GM19238 (cell line): Measurements from ENCODE around the gene TMEM69.
"Not testable (repeated sequence)": the region's sequence is repeated elsewhere in the genome, so short reads cannot be mapped to it uniquely, and the experiment has no call there.

Source experiments
- DNase-seq: peaks from one replicate; pipeline ENCODE4 v3.0.0; 2011; ENCODE audit warnings: low spot score; ENCODE audit not compliant: insufficient read length

TMEM69 gene

DNA sequence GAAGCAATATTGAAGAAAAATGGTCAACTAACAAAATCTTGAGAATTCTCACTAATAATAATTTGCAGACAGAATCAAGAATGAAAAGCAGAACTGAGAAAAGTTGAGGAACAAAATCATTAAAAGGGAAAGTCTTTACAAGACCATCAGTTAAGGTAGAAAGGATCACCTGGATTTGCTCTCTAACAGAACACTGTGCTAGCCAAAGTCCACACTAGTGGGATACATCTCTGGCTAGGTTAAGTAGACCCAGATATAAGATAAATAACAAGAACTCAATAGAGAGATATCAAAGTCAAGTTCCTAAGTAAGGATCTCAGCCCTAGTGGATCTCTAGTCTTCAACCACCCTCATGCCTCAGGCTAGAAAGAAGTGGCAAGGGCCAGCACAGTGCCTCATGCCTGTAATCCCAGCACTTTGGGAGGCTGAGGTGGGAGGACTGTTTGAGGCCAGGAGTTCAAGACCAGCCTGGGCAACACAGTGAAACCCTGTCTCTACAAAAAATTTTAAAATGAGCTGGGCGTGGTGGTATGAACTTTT lies 42.9 kb downstream of the TMEM69 start:
- no peak for DNase-seq

DNA sequence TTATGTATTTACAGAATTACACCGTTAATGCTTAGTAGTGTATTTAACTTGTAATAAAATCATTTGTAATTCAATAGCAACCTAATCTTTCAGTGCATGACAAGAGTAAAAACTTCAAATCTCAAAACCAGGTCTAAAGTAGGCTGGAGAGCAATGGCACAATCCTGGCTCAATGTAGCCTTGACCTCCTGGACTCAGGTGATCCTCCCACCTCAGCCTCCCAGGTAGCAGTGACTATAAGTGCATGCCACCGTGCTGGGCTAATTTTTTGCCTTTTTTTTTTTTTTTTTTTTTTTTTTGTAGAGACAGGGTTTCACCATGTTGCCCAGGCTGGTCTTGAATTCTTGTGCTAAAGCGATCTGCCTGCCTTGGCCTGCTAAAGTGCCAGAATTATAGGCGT lies 51.2 kb downstream of the TMEM69 start:
- DNase-seq, result no peak

DNA sequence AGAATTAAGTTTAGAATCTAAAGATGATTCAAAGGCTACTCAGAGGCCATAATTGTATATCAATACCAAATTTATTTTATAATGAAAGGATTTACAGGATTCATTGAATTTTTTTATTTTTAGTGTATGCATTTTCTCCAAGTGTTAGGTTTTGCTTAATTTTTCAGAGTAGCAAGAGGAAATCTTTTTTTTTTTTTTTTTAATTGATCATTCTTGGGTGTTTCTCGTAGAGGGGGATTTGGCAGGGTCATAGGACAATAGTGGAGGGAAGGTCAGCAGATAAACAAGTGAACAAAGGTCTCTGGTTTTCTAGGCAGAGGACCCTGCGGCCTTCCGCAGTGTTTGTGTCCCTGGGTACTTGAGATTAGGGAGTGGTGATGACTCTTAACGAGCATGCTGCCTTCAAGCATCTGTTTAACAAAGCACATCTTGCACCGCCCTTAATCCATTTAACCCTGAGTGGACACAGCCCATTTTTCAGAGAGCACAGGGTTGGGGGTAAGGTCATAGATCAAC lies 51.7 kb downstream of the TMEM69 start:
- DNase-seq, result not testable (repeated sequence)
